Caco-2 (cell line): Measurements from ENCODE around the gene MEX3C. TPM values are rescaled to one million over a fixed set of nuclear protein-coding genes. Genes with fewer than 3 reads are reported as not detected.

Source experiments
- BruUV-seq: library from RNA; stranded (reverse); fragments of 400-500 nt; replicated peaks from 2 replicates; lab custom pipeline; 2021; lab: Mats Ljungman, UMichigan
- CTCF ChIA-PET: fragments of 300-600 bp; sonication (Branson Sonifier 250); formaldehyde crosslinking; loops from one replicate; lab custom pipeline; 2022; ENCODE audit warnings: antibody characterized with exemption; lab: Charles Lee
- POLR2A ChIA-PET: fragments of 300-600 bp; sonication (Branson Sonifier 250); formaldehyde crosslinking; loops from one replicate; lab custom pipeline; 2022; ENCODE audit warnings: antibody characterized with exemption; lab: Charles Lee
- DNase-seq, 2 experiments: peaks; one replicate each; pipeline versions ENCODE4 v3.0.0 to v3.0.0-alpha.2; 2020 to 2022
- H3K27me3 ChIP-seq: replicated peaks from 2 replicates; pipeline ENCODE4 v1.6.0; 2011; ENCODE audit warnings: low read length; ENCODE audit not compliant: control insufficient read depth, insufficient read depth
- H3K36me3 ChIP-seq: 2 replicates; pipeline ENCODE4 v1.5.1; 2011; ENCODE audit warnings: low read length; ENCODE audit not compliant: control insufficient read depth, insufficient read depth
- H3K4me1 ChIP-seq: fragments of 250-450 bp; sonication (Bioruptor Pico); 2 replicates; pipeline ENCODE4 v1.5.1; 2020; ENCODE audit warnings: mild to moderate bottlenecking
- H3K4me3 ChIP-seq: 2 replicates; pipeline ENCODE4 v1.5.1; 2011; ENCODE audit warnings: low read depth, mild to moderate bottlenecking, control low read depth, low read length
- H3K9me3 ChIP-seq: fragments of 250-450 bp; sonication (Bioruptor Pico); 2 replicates; pipeline ENCODE4 v1.5.1; 2020; ENCODE audit warnings: mild to moderate bottlenecking, moderate library complexity
- H3K27ac Mint-ChIP-seq: one replicate; pipeline ENCODE4 v1.8.0; 2022; ENCODE audit warnings: mixed read lengths; ENCODE audit not compliant: unreplicated experiment
- H3K27me3 Mint-ChIP-seq: one replicate; pipeline ENCODE4 v1.8.0; 2022; ENCODE audit warnings: mixed read lengths; ENCODE audit not compliant: insufficient read depth, unreplicated experiment
- H3K36me3 Mint-ChIP-seq: one replicate; pipeline ENCODE4 v1.8.0; 2022; ENCODE audit warnings: mild to moderate bottlenecking, mixed read lengths; ENCODE audit not compliant: insufficient read depth, unreplicated experiment
- H3K4me1 Mint-ChIP-seq: one replicate; pipeline ENCODE4 v1.8.0; 2022; ENCODE audit warnings: low read depth, mixed read lengths; ENCODE audit not compliant: unreplicated experiment
- H3K4me3 Mint-ChIP-seq: one replicate; pipeline ENCODE4 v1.8.0; 2022; ENCODE audit warnings: mild to moderate bottlenecking, moderate library complexity, mixed read lengths; ENCODE audit not compliant: unreplicated experiment
- H3K9me3 Mint-ChIP-seq: one replicate; pipeline ENCODE4 v1.8.0; 2022; ENCODE audit warnings: mixed read lengths; ENCODE audit not compliant: unreplicated experiment
- intact Hi-C: fragments of 100-400 bp; cut with micrococcal nuclease; formaldehyde crosslinking; loops from one replicate; pipeline ENCODE4 v1.10.0; 2022; ENCODE audit not compliant: unreplicated experiment
- total RNA-seq: library from RNA; stranded (reverse); gene quantifications from 2 replicates; pipeline ENCODE4 v1.2.3, GENCODE V29; 2022
- TF ChIP-seq, protein P1 (sequence below), 2 experiments: fragments of 200-600 bp in 1 of 2; IDR thresholded peaks; 1 replicate in 1 of 2; 2 replicates in 1 of 2; pipeline versions ENCODE4 v1.5.1 to v1.8.0; 2011 to 2022; ENCODE audit warnings: antibody characterized with exemption in 1 of 2, control low read depth in 1 of 2, inconsistent platforms in 1 of 2, low read depth in 1 of 2, low read length in 1 of 2, mild to moderate bottlenecking in 1 of 2, moderate library complexity in 1 of 2; ENCODE audit not compliant: insufficient read depth in 1 of 2, severe bottlenecking in 1 of 2, unreplicated experiment in 1 of 2

The MEX3C gene
- total RNA-seq, 1 experiment from 2014 or later = 47.0 TPM

DNA sequence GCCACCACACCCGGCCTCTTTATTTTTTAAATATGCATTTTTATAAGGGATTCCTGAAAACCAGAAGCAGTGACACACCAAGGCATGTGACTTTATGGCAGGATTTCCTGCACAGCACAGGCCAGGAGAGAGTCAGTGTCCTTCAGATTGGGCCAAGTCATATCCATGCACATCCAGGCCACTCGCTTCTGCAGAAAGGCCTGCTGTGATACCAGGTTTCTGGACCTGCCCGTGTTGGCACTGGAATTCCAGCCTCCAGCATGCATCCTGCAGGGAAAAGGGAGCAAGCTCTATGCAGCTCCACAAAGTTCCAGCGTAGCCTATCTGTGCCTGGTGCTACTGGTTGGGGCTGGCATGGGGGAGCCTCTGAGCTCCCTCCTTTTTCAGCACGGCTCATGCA is 36.8 kb downstream of the MEX3C start:
- H3K9me3 Mint-ChIP-seq = no peaks in the 10 kb centered on the region
- no TSS peak for BruUV-seq

DNA sequence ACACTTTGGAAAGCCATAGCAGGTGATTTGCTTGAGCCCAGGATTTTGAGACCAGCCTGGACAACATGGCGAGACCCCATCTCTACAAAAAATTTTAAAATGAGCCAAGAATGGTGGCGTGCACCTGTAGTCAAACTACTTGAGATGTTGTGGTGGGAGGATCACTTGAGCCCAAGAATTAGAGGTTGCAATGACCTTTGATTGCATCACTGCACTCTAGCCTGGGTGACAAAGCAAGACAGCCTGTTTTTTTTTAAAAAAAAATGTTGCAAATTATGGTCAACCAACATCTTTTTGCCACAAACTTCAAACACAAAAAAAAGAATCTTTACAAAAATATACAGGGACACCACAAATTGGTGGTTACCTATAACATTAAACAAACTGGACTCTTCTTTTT is 40.3 kb downstream of the MEX3C start:
- H3K27ac Mint-ChIP-seq = no peak overlapping the region
- no peak overlapping the region for H3K4me3 Mint-ChIP-seq
- ChIA-PET POLR2A (no interaction called here), CTCF (no interaction called here)
- no peaks in the 10 kb centered on the region for H3K4me1 ChIP-seq
- H3K4me3 ChIP-seq = no peak overlapping the region
- H3K9me3 Mint-ChIP-seq = no peaks in the 10 kb centered on the region
- no TSS peak for BruUV-seq
- TF ChIP-seq, protein P1, sequence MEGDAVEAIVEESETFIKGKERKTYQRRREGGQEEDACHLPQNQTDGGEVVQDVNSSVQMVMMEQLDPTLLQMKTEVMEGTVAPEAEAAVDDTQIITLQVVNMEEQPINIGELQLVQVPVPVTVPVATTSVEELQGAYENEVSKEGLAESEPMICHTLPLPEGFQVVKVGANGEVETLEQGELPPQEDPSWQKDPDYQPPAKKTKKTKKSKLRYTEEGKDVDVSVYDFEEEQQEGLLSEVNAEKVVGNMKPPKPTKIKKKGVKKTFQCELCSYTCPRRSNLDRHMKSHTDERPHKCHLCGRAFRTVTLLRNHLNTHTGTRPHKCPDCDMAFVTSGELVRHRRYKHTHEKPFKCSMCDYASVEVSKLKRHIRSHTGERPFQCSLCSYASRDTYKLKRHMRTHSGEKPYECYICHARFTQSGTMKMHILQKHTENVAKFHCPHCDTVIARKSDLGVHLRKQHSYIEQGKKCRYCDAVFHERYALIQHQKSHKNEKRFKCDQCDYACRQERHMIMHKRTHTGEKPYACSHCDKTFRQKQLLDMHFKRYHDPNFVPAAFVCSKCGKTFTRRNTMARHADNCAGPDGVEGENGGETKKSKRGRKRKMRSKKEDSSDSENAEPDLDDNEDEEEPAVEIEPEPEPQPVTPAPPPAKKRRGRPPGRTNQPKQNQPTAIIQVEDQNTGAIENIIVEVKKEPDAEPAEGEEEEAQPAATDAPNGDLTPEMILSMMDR (IDR thresholded peaks at IDR 0.05; ENCODE audit: insufficient read depth in 1 of 2, low read depth in 1 of 2, low read length in 1 of 2, severe bottlenecking in 1 of 2, unreplicated experiment in 1 of 2) = no peak
- H3K36me3 Mint-ChIP-seq = no peaks in the 10 kb centered on the region
- no peaks in the 10 kb centered on the region for H3K27me3 ChIP-seq
- DNase-seq = no peak
- intact Hi-C loops = no loop called here
- no peaks in the 10 kb centered on the region for H3K36me3 ChIP-seq
- H3K4me1 Mint-ChIP-seq = no peaks in the 10 kb centered on the region
- no peaks in the 10 kb centered on the region for H3K9me3 ChIP-seq
- no peaks in the 10 kb centered on the region for H3K27me3 Mint-ChIP-seq

More for the DNA sequence above, 36.8 kb downstream of the MEX3C start:
- H3K4me3 ChIP-seq = no peak overlapping the region
- no peaks in the 10 kb centered on the region for H3K9me3 ChIP-seq
- DNase-seq = no peak
- ChIA-PET CTCF (interaction anchor here (0.6 kb wide), 1 partner anchor 8 kb away, joined by 4 read pairs; no protein-coding TSS in a partner anchor), POLR2A (no interaction called here)
- H3K36me3 Mint-ChIP-seq = no peaks in the 10 kb centered on the region
- no peaks in the 10 kb centered on the region for H3K27me3 Mint-ChIP-seq
- no peaks in the 10 kb centered on the region for H3K4me1 Mint-ChIP-seq
- no peaks in the 10 kb centered on the region for H3K27me3 ChIP-seq
- intact Hi-C loops = no loop called here
- TF ChIP-seq, protein P1 (IDR thresholded peaks at IDR 0.05; ENCODE audit: insufficient read depth in 1 of 2, low read depth in 1 of 2, low read length in 1 of 2, severe bottlenecking in 1 of 2, unreplicated experiment in 1 of 2) = no peak
- H3K27ac Mint-ChIP-seq = no peak overlapping the region
- H3K4me3 Mint-ChIP-seq = no peak overlapping the region
- H3K4me1 ChIP-seq = no peaks in the 10 kb centered on the region
- H3K36me3 ChIP-seq = no peaks in the 10 kb centered on the region

DNA sequence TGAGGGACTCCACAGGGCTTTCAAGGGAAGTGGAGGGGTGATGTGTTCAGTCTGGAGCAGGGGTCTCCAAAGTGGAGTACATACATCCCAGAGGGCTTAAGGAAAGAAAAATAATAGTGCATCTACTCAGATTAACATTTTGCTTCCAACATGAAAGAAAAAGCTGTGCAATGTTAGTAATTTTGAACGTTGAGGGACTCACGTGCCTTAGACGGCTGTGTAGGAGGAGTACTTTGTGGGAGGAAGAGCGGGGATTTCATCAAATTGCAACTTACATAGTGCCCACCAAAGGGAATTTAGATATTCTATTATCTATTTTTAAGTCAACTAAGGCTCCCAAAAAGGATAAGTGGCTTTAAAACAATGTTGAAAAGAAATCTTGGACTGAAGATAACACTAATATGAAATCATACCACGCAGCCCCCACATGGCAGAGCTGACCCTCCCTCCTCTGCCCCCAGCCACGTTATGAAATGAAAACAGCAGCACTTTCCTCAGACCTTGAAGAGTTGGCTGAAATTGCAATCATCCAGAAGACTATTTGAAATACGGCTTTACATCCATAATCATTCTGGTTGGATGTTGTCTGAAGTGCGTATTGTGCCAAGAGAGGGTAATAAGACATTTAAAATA is 42.9 kb downstream of the MEX3C start:
- POLR2A ChIA-PET = no interaction called here
- BruUV-seq = no TSS peak
- intact Hi-C loops = no loop called here

More for the DNA sequence above, 42.9 kb downstream of the MEX3C start:
- Histone ChIP-seq H3K36me3 (no peaks in the 10 kb centered on the region), H3K4me3 (no peak overlapping the region), H3K9me3 (no peaks in the 10 kb centered on the region), H3K4me1 (peaks cover 14% of the 10 kb centered on the region), H3K27me3 (no peaks in the 10 kb centered on the region)
- TF ChIP-seq, protein P1 (IDR thresholded peaks at IDR 0.05; ENCODE audit: insufficient read depth in 1 of 2, low read depth in 1 of 2, low read length in 1 of 2, severe bottlenecking in 1 of 2, unreplicated experiment in 1 of 2) = no peak
- Mint-ChIP-seq H3K27me3 (no peaks in the 10 kb centered on the region), H3K36me3 (no peaks in the 10 kb centered on the region), H3K9me3 (no peaks in the 10 kb centered on the region), H3K4me1 (no peaks in the 10 kb centered on the region), H3K4me3 (no peak overlapping the region), H3K27ac (no peak overlapping the region)
- CTCF ChIA-PET = no interaction called here
- DNase-seq = no peak
